Measurements from ENCODE around the gene PCYOX1L.

The PCYOX1L gene

DNA sequence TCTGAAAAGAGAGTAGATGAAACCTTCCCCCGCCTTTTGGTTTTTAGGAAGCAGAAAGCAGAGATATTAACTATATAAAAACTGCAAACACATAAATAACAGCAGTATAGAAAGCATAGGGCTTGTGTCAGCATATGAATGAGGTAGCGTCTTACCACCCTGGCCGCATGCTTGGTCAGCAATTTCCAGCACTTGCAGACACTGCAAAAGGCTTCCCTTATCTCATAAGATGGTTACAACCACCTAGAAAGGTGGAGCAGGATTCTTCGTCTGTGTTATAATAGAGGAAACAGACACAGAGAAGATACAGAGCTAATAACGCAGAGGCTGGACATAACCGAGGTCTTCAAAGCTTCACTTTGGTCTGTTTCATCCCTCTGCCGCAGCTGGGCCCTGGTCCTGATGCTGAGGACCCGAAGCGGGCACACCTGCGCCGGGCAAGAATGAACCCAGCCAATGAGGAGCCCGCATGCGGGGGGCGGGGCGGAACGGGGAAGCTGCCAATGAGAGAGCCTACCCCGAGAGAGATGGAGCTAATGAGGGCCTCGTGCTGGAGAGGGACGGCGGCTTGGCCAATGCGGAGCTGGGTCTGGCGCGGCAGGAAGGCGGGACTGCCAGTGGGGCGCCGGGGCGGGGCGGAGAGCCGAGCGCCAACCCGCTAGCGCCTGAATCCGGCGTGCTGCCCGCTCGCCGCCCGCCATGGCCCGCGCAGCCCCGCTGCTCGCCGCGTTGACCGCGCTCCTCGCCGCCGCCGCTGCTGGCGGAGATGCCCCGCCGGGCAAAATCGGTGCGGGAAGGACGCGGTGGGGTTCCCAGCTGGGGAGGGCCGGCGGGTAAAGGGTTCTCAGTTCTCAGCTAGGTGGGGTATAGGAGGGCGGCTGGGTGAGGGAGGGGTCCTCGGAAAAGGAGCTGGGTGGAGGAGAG lies at the start of gene PCYOX1L:
Gene PCYOX1L (plus strand): TSS at position 677 of the 924 bp plus-strand sequence. CDS start 23 bp downstream, at position 700.
- H3K4me3 ChIP-seq (ENCODE audit: low read depth, low read length), result peak within 1 kb of the TSS; percentile 70
- TF ChIP-seq CTCF (conservative IDR thresholded peaks at IDR 0.05; ENCODE audit: low read depth, low read length), result no peak
- DNase-seq (ENCODE audit: low read depth), result peak; percentile 97

- H3K4me3 ChIP-seq (ENCODE audit: low read depth, low read length), result no peak overlapping the region
- TF ChIP-seq CTCF (conservative IDR thresholded peaks at IDR 0.05; ENCODE audit: low read depth, low read length), result no peak
- no peak for DNase-seq (ENCODE audit: low read depth)
These were observed 48.5 kb upstream of the PCYOX1L start for GRCh38 chr5:149309354-149309753.

DNA sequence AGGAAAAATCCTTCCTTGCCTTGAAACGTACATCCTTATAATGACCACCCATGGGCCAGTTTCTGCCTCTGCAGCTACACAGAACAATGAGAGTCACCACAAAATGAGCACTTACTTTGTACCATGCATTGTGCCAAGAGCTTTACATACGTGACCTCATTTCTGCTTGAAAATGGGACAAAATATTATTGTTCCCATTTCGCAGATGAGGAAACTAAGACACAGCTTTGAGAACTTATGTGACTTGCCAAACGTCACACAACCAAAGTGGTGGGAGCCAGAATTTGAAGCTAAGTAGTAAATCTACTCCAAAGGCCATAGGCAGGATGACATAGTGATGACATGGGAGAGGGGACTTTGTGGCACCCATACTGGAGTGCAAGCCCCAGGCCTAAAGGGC lies 47.4 kb upstream of the PCYOX1L start:
- H3K4me3 ChIP-seq (ENCODE audit: low read depth, low read length), result no peak overlapping the region
- TF ChIP-seq CTCF (conservative IDR thresholded peaks at IDR 0.05; ENCODE audit: low read depth, low read length), result no peak
- DNase-seq (ENCODE audit: low read depth), result no peak

GRCh38 chr5:149310947-149311658 lies 46.7 kb upstream of the PCYOX1L start:
- TF ChIP-seq CTCF (conservative IDR thresholded peaks at IDR 0.05; ENCODE audit: low read depth, low read length), result no peak
- no peak overlapping the region for H3K4me3 ChIP-seq (ENCODE audit: low read depth, low read length)
- DNase-seq (ENCODE audit: low read depth), result peak; percentile 89

DNA sequence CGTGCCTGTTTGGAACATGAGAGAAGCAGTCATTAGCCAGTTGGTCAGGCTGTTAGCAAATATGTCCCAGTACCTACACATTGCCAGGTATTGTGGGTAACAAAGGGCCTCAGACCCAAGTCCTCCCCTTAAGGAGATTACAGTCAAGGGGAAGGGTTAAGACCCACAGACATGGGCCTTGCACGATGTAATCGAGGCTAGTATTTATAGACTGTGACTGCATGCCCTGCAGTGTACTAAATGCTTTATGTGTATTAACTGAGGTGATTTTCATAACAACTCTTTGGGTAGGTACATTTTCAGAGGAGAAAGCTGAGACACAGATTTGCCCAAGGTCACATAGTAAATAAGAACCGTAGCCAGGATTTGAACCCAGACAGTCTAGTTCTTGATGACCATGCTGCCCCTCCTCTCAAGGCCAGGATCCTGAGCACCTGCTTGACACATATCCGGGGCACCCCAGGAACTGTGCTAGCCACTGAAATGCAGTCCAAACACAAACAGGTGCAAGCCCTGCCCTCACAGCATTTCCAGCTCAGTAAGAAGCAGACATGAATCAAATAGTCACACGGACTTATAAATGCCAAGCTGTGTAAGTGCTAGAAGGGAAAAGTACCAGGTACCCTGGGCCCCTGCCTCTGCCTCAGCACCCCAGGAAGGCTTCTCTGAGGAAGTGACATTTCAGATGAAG lies 44.5 kb upstream of the PCYOX1L start:
- no peak overlapping the region for H3K4me3 ChIP-seq (ENCODE audit: low read depth, low read length)
- DNase-seq (ENCODE audit: low read depth), result no peak
- no peak for TF ChIP-seq CTCF (conservative IDR thresholded peaks at IDR 0.05; ENCODE audit: low read depth, low read length)

DNA sequence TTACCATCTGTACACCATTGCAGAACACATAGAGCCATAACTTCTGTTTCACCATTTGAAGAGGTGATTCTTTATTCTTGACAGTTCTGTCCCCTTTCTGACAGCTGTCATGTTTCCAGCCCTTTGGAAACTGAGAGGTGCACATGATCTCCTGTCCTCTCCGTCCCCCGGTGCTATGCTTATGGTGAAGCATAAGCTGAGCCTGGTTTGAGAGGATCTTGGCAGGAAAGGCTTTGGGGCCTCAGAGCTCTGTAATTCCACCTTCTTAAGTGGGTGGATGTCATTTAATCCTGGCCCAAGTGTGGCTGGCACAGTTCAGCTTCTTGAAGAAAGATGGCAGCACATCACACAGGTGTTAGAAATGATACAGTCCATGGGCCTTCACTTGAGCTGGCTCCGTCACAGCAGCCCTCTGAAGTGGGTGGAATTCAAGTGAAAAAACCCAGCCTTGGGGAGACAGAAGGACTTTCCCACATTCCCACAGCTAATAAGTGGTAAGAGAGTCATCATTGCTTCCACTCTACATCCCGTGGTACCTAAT lies 43.2 kb upstream of the PCYOX1L start:
- peak; percentile 13 for TF ChIP-seq CTCF (conservative IDR thresholded peaks at IDR 0.05; ENCODE audit: low read depth, low read length)
- no peak for DNase-seq (ENCODE audit: low read depth)
- no peak overlapping the region for H3K4me3 ChIP-seq (ENCODE audit: low read depth, low read length)

All from choroid plexus epithelial cell (primary cell).